Neural cell (in vitro differentiated cells): ENCODE data around the gene RRM1. TPM values are rescaled to one million over a fixed set of nuclear protein-coding genes. Genes with fewer than 3 reads are reported as not detected.

Experiments used
- H2AFZ ChIP-seq: fragments of 200-600, 300-800 bp; sonication (generic), shearing (Covaris generic); 2 replicates; pipeline ENCODE4 v1.6.0; 2014; ENCODE audit warnings: low read depth, mild to moderate bottlenecking, antibody characterized with exemption, low read length, moderate library complexity
- H3F3A ChIP-seq: fragments of 200-600 bp; shearing (Covaris generic); 2 replicates; pipeline ENCODE4 v1.6.1; 2016; ENCODE audit warnings: mild to moderate bottlenecking, moderate library complexity, mixed read lengths, antibody characterized with exemption, low read length; ENCODE audit not compliant: insufficient read depth, poor library complexity, severe bottlenecking
- H3K27ac ChIP-seq: fragments of 200-600, 300-800 bp; sonication (generic), shearing (Covaris generic); 2 replicates; pipeline ENCODE4 v1.5.1; 2014; ENCODE audit warnings: mild to moderate bottlenecking, low read length, moderate library complexity
- H3K27me3 ChIP-seq: fragments of 300-800, 200-600 bp; sonication (generic), shearing (Covaris generic); 2 replicates; pipeline ENCODE4 v1.6.0; 2014; ENCODE audit warnings: mild to moderate bottlenecking, low read depth, low read length, moderate library complexity; ENCODE audit not compliant: insufficient read depth
- H3K36me3 ChIP-seq: fragments of 300-800, 200-600 bp; sonication (generic), shearing (Covaris generic); 2 replicates; pipeline ENCODE4 v1.5.1; 2014; ENCODE audit warnings: mild to moderate bottlenecking, antibody characterized with exemption, low read length, moderate library complexity; ENCODE audit not compliant: insufficient read depth
- H3K4me2 ChIP-seq: fragments of 300-800, 200-600 bp; sonication (generic), shearing (Covaris generic); 2 replicates; pipeline ENCODE4 v1.6.0; 2014; ENCODE audit warnings: mild to moderate bottlenecking, low read length
- H3K4me3 ChIP-seq: fragments of 300-800, 200-600 bp; sonication (generic), shearing (Covaris generic); 2 replicates; pipeline ENCODE4 v1.5.1; 2014; ENCODE audit warnings: mild to moderate bottlenecking, low read length, moderate library complexity
- H3K79me2 ChIP-seq: fragments of 200-600 bp; shearing (Covaris generic); replicated peaks from 2 replicates; pipeline ENCODE4 v1.6.0; 2014; ENCODE audit warnings: mild to moderate bottlenecking, low read length, moderate library complexity; ENCODE audit not compliant: insufficient read depth
- H3K9ac ChIP-seq: fragments of 300-800, 200-600 bp; sonication (generic), shearing (Covaris generic); 2 replicates; pipeline ENCODE4 v1.6.1; 2016; ENCODE audit warnings: mild to moderate bottlenecking, low read length, mixed read lengths
- H3K9me2 ChIP-seq: fragments of 200-600 bp; shearing (Covaris generic); 2 replicates; pipeline ENCODE4 v1.6.1; 2016; ENCODE audit warnings: mild to moderate bottlenecking, low read length, mixed read lengths; ENCODE audit not compliant: insufficient read depth
- H3K9me3 ChIP-seq: fragments of 200-600, 300-800 bp; sonication (generic), shearing (Covaris generic); 2 replicates; pipeline ENCODE4 v1.6.1; 2016; ENCODE audit warnings: mild to moderate bottlenecking, mixed run types, low read length, moderate library complexity, mixed read lengths
- H4K20me1 ChIP-seq: fragments of 200-600 bp; shearing (Covaris generic); 2 replicates; pipeline ENCODE4 v1.6.1; 2016; ENCODE audit warnings: mild to moderate bottlenecking, mixed run types; ENCODE audit not compliant: insufficient read depth
- EP300 ChIP-seq: fragments of 450-650 bp; conservative IDR thresholded peaks from 2 replicates; pipeline ENCODE4 v1.6.1; 2014; ENCODE audit warnings: antibody characterized with exemption, mild to moderate bottlenecking, moderate library complexity; ENCODE audit not compliant: poor library complexity, severe bottlenecking
- EZH2 ChIP-seq: fragments of 200-600, 300-800 bp; shearing (Covaris generic), sonication (generic); IDR thresholded peaks from 2 replicates; pipeline ENCODE4 v1.6.1; 2014; ENCODE audit warnings: antibody characterized with exemption, low read length, borderline replicate concordance, mild to moderate bottlenecking; ENCODE audit not compliant: insufficient read depth, poor library complexity, severe bottlenecking
- MXI1 ChIP-seq: fragments of 450-650 bp; conservative IDR thresholded peaks from 2 replicates; pipeline ENCODE4 v1.6.1; 2014; ENCODE audit warnings: antibody characterized with exemption, mild to moderate bottlenecking; ENCODE audit not compliant: poor library complexity, severe bottlenecking
- POLR2AphosphoS5 ChIP-seq: IDR thresholded peaks from 2 replicates; pipeline ENCODE4 v1.6.1; 2012
- RAD21 ChIP-seq: fragments of 450-650 bp; conservative IDR thresholded peaks from 2 replicates; pipeline ENCODE4 v1.6.1; 2014; ENCODE audit warnings: antibody characterized with exemption, mild to moderate bottlenecking, moderate library complexity
- SMC3 ChIP-seq: fragments of 450-650 bp; conservative IDR thresholded peaks from 2 replicates; pipeline ENCODE4 v1.6.1; 2014; ENCODE audit warnings: antibody characterized with exemption, mild to moderate bottlenecking, moderate library complexity; ENCODE audit not compliant: poor library complexity
- TAF1 ChIP-seq: IDR thresholded peaks from 2 replicates; pipeline ENCODE4 v1.6.1; 2012; ENCODE audit warnings: low read depth
- polyA plus RNA-seq: library from polyadenylated mRNA; depleted of rRNA; stranded (reverse); fragments of >200 nt; gene quantifications from 2 replicates; pipeline ENCODE4 v1.2.3, GENCODE V29; 2014
- TF ChIP-seq, protein P1 (sequence below): IDR thresholded peaks from 2 replicates; pipeline ENCODE4 v1.6.1; 2012; ENCODE audit warnings: borderline replicate concordance
- TF ChIP-seq, protein P2 (sequence below): fragments of 450-650 bp; IDR thresholded peaks from 2 replicates; pipeline ENCODE4 v1.5.1; 2014; ENCODE audit warnings: antibody characterized with exemption, mild to moderate bottlenecking, moderate library complexity; ENCODE audit not compliant: poor library complexity, severe bottlenecking

RRM1 gene
- polyA plus RNA-seq, 1 donor from 2014 or later: 65.9 TPM

DNA sequence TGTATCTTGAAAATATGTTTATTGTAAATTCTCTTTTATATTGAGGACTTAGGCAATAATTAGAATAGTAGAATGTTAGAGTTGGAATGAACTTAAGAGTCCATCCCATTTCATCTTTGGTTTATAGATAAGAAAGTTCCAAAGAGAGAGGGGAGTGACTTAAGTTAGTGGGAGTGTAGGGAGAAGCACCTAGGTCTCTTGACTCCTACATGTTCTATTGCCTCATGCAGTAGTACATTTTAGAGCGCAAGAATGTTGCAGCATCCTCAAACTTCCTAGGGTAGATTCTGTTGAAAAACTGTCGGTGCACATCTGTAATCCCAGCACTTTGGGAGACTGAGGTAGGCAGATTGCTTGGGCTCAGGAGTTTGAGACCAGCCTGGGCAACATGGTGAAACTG is 8.7 kb downstream of the RRM1 start:
- no peaks in the 10 kb centered on the region for H3K9me2 ChIP-seq
- TF ChIP-seq TAF1 (no peak), MXI1 (no peak), POLR2AphosphoS5 (no peak), EP300 (no peak), RAD21 (no peak), EZH2 (no peak), SMC3 (no peak)
- TF ChIP-seq, protein P1, sequence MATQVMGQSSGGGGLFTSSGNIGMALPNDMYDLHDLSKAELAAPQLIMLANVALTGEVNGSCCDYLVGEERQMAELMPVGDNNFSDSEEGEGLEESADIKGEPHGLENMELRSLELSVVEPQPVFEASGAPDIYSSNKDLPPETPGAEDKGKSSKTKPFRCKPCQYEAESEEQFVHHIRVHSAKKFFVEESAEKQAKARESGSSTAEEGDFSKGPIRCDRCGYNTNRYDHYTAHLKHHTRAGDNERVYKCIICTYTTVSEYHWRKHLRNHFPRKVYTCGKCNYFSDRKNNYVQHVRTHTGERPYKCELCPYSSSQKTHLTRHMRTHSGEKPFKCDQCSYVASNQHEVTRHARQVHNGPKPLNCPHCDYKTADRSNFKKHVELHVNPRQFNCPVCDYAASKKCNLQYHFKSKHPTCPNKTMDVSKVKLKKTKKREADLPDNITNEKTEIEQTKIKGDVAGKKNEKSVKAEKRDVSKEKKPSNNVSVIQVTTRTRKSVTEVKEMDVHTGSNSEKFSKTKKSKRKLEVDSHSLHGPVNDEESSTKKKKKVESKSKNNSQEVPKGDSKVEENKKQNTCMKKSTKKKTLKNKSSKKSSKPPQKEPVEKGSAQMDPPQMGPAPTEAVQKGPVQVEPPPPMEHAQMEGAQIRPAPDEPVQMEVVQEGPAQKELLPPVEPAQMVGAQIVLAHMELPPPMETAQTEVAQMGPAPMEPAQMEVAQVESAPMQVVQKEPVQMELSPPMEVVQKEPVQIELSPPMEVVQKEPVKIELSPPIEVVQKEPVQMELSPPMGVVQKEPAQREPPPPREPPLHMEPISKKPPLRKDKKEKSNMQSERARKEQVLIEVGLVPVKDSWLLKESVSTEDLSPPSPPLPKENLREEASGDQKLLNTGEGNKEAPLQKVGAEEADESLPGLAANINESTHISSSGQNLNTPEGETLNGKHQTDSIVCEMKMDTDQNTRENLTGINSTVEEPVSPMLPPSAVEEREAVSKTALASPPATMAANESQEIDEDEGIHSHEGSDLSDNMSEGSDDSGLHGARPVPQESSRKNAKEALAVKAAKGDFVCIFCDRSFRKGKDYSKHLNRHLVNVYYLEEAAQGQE: no peak
- TF ChIP-seq, protein P2, sequence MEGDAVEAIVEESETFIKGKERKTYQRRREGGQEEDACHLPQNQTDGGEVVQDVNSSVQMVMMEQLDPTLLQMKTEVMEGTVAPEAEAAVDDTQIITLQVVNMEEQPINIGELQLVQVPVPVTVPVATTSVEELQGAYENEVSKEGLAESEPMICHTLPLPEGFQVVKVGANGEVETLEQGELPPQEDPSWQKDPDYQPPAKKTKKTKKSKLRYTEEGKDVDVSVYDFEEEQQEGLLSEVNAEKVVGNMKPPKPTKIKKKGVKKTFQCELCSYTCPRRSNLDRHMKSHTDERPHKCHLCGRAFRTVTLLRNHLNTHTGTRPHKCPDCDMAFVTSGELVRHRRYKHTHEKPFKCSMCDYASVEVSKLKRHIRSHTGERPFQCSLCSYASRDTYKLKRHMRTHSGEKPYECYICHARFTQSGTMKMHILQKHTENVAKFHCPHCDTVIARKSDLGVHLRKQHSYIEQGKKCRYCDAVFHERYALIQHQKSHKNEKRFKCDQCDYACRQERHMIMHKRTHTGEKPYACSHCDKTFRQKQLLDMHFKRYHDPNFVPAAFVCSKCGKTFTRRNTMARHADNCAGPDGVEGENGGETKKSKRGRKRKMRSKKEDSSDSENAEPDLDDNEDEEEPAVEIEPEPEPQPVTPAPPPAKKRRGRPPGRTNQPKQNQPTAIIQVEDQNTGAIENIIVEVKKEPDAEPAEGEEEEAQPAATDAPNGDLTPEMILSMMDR: no peak
- no peak overlapping the region for H3K27ac ChIP-seq
- H3K36me3 ChIP-seq: peaks cover 5% of the 10 kb centered on the region
- H4K20me1 ChIP-seq: no peaks in the 10 kb centered on the region
- H3K9ac ChIP-seq: no peak overlapping the region
- H2AFZ ChIP-seq: no peak overlapping the region
- H3F3A ChIP-seq: no peaks in the 10 kb centered on the region
- no peak overlapping the region for H3K4me3 ChIP-seq
- H3K4me2 ChIP-seq: no peak overlapping the region
- no peaks in the 10 kb centered on the region for H3K27me3 ChIP-seq
- H3K9me3 ChIP-seq: no peaks in the 10 kb centered on the region
- peaks cover 15% of the 10 kb centered on the region for H3K79me2 ChIP-seq

DNA sequence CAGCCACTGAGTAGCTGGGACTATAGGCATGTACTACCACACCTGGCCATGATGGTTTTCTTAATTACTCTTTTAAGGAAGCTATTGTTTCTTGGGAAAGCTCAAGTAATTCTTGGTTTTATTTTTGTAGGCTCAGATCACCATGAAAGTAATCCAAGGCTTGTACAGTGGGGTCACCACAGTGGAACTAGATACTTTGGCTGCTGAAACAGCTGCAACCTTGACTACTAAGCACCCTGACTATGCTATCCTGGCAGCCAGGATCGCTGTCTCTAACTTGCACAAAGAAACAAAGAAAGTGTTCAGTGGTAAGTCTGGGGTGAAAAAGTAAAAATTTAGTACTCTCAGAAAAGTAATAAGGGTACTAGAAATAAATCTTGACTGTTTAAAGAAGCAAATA is 11.3 kb downstream of the RRM1 start:
- Histone ChIP-seq H2AFZ (no peak overlapping the region), H3K4me3 (no peak overlapping the region), H3K4me2 (no peak overlapping the region), H3K36me3 (peaks cover 5% of the 10 kb centered on the region), H3K9me3 (no peaks in the 10 kb centered on the region), H3K27me3 (no peaks in the 10 kb centered on the region), H3K79me2 (no peaks in the 10 kb centered on the region), H3F3A (no peaks in the 10 kb centered on the region), H4K20me1 (no peaks in the 10 kb centered on the region), H3K9me2 (no peaks in the 10 kb centered on the region), H3K27ac (no peak overlapping the region), H3K9ac (no peak overlapping the region)
- TF ChIP-seq SMC3: no peak
- TF ChIP-seq POLR2AphosphoS5: no peak

DNA sequence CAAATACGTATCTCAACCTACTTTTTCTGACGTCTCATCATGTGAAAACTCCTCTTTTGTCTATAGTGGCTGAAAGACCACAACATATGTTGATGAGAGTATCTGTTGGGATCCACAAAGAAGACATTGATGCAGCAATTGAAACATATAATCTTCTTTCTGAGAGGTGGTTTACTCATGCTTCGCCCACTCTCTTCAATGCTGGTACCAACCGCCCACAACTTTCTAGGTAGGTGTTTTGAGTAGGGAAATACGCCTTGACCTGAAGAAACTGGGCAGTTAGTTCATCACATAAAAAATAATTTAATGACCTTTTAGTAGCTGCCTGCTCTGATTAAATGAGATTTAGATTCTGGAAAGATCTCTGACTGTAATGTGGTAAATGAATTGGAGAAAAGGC is 17.2 kb downstream of the RRM1 start:
- Histone ChIP-seq H3K36me3 (peaks cover 10% of the 10 kb centered on the region), H2AFZ (no peak overlapping the region), H3K9me3 (no peaks in the 10 kb centered on the region), H3K4me2 (no peak overlapping the region), H3K9ac (no peak overlapping the region), H4K20me1 (no peaks in the 10 kb centered on the region), H3K4me3 (no peak overlapping the region), H3K27ac (no peak overlapping the region), H3K9me2 (no peaks in the 10 kb centered on the region), H3K27me3 (no peaks in the 10 kb centered on the region), H3F3A (no peaks in the 10 kb centered on the region), H3K79me2 (no peaks in the 10 kb centered on the region)
- TF ChIP-seq, protein P2: no peak
- TF ChIP-seq POLR2AphosphoS5 (no peak), RAD21 (no peak), MXI1 (no peak), SMC3 (no peak), EZH2 (no peak)
- TF ChIP-seq, protein P1: no peak
